ENCODE measurements around the gene ALAS1. TPM values are rescaled to one million over a fixed set of nuclear protein-coding genes. Genes with fewer than 3 reads are reported as not detected.

Gene ALAS1
- total RNA-seq, 2 donors from 2014 or later = 39.8 to 58.8 TPM

DNA sequence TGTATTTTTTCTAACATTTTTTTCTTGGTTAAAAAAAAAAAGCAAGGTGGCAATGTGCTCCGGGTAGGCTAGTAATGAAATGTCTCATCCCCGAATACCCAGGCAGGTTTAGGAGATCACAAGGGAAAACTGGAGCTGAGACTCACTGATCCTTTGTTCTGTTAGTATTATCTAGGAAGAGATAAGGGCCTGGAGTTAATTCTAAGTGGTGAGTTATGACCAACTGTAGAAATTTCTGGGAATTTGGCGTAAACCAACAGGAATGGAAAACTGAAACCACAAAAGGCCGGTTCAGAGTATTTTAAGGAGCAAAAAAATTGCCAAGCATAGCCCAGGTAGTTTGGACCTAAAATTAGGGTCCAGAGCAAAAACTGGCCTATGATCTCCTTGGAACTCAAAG lies 60.0 kb downstream of the ALAS1 start:
- TF ChIP-seq, protein P1, sequence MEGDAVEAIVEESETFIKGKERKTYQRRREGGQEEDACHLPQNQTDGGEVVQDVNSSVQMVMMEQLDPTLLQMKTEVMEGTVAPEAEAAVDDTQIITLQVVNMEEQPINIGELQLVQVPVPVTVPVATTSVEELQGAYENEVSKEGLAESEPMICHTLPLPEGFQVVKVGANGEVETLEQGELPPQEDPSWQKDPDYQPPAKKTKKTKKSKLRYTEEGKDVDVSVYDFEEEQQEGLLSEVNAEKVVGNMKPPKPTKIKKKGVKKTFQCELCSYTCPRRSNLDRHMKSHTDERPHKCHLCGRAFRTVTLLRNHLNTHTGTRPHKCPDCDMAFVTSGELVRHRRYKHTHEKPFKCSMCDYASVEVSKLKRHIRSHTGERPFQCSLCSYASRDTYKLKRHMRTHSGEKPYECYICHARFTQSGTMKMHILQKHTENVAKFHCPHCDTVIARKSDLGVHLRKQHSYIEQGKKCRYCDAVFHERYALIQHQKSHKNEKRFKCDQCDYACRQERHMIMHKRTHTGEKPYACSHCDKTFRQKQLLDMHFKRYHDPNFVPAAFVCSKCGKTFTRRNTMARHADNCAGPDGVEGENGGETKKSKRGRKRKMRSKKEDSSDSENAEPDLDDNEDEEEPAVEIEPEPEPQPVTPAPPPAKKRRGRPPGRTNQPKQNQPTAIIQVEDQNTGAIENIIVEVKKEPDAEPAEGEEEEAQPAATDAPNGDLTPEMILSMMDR (IDR thresholded peaks at IDR 0.05) = no peak
- TF ChIP-seq POLR2A (IDR thresholded peaks at IDR 0.05) (no peak), POLR2AphosphoS5 (IDR thresholded peaks at IDR 0.05) (no peak)
- WGBS = 65% methylated on average over 4 of the region's 4 CpGs
- Histone ChIP-seq H3K4me3 (no peak overlapping the region), H3K36me3 (peaks cover 15 to 45% of the 10 kb centered on the region in 2 donors), H3K27ac (no peak overlapping the region), H3K9me3 (no peaks in the 10 kb centered on the region), H3K4me1 (replicated peaks) (peaks cover 3% of the 10 kb centered on the region), H3K27me3 (replicated peaks; ENCODE audit: insufficient read depth) (no peaks in the 10 kb centered on the region)
- DNase-seq (ENCODE audit: low spot score) = no peak
- intact Hi-C loops (cut with DNase I) = no loop called here

DNA sequence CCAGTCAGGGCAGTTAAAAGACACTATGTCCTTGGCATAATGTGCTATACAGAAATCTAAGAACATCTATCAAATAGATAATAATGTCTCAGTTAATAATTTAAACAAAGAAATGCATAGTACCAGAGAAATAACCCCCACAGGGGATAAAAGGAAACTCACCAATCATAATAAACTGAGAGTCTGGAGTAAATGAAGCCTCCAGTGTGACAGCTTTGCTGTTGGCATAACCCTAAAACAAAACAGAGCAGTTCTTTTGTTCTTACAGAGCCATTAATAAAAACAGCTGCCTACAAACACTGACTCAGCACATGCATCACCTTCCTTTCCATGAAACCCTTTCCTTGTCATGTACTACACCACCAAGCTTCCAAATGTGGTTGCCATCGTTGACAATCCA lies 61.1 kb downstream of the ALAS1 start:
- TF ChIP-seq POLR2A (IDR thresholded peaks at IDR 0.05) (no peak), POLR2AphosphoS5 (IDR thresholded peaks at IDR 0.05) (no peak)
- TF ChIP-seq, protein P1 (IDR thresholded peaks at IDR 0.05) = no peak
- intact Hi-C loops (cut with DNase I) = no loop called here
- Histone ChIP-seq H3K27me3 (replicated peaks; ENCODE audit: insufficient read depth) (no peaks in the 10 kb centered on the region), H3K36me3 (peaks cover 15 to 45% of the 10 kb centered on the region in 2 donors), H3K4me3 (no peak overlapping the region), H3K9me3 (no peaks in the 10 kb centered on the region), H3K4me1 (replicated peaks) (peaks cover 13% of the 10 kb centered on the region), H3K27ac (no peak overlapping the region)
- 57% methylated on average over 1 of the region's 1 CpG for WGBS
- no peak for DNase-seq (ENCODE audit: low spot score)

DNA sequence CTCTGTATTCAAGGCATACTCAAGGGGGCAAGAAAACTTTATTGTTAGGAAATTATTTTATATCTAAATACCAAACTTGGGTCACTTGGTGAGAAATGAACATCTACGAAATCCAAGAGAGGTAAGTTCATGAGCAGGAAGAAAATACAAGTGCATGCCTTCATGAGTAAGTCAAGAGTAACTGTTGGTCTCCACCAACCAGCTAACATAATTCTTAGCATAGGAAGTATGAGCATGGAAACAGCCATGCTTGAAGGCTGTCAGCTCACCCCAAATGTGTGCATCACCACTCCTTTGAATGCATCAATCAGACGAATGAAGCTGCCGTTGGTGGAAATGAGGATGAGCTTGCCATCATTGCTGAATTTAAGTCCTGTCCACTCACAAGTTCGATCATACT lies 61.5 kb downstream of the ALAS1 start:
- TF ChIP-seq POLR2A (IDR thresholded peaks at IDR 0.05) (no peak), POLR2AphosphoS5 (IDR thresholded peaks at IDR 0.05) (no peak)
- TF ChIP-seq, protein P1 (IDR thresholded peaks at IDR 0.05) = no peak
- intact Hi-C loops (cut with DNase I) = no loop called here
- no peak overlapping the region for H3K4me3 ChIP-seq
- H3K9me3 ChIP-seq = no peaks in the 10 kb centered on the region
- no peaks in the 10 kb centered on the region for H3K27me3 ChIP-seq (replicated peaks; ENCODE audit: insufficient read depth)
- no peak overlapping the region for H3K27ac ChIP-seq
- 89% methylated on average over 4 of the region's 4 CpGs for WGBS
- no peak for DNase-seq (ENCODE audit: low spot score)
- peaks cover 13% of the 10 kb centered on the region for H3K4me1 ChIP-seq (replicated peaks)
- peaks cover 15 to 45% of the 10 kb centered on the region in 2 donors for H3K36me3 ChIP-seq

DNA sequence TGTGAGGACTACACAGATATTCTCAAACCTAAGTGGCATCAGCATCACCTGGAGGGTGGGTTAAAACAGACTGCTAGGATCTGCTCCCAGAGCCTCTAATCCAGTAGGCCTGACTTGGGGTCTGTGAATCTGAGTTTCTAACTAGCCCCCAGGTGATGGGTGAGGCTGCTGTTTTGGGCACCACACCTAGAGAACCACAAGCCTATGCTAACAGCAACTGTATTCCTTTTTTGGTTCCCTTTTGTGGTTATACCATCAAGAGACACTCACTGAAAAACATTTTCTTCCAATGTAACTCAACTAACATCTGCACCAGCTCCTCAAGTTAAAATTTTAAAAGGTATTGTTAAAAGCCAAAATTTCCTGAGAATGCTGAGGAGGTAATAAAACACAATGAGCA lies 64.5 kb downstream of the ALAS1 start:
- H3K4me1 ChIP-seq (replicated peaks) = peaks cover 13% of the 10 kb centered on the region
- peaks cover 9 to 30% of the 10 kb centered on the region in 2 donors for H3K36me3 ChIP-seq
- peak overlapping the region in 1 of 2 donors; percentile 40 for H3K27ac ChIP-seq
- intact Hi-C loops (cut with DNase I) = no loop called here
- DNase-seq (ENCODE audit: low spot score) = no peak
- no peaks in the 10 kb centered on the region for H3K27me3 ChIP-seq (replicated peaks; ENCODE audit: insufficient read depth)
- TF ChIP-seq, protein P1 (IDR thresholded peaks at IDR 0.05) = no peak
- TF ChIP-seq POLR2A (IDR thresholded peaks at IDR 0.05) (no peak), POLR2AphosphoS5 (IDR thresholded peaks at IDR 0.05) (no peak)
- H3K4me3 ChIP-seq = no peak overlapping the region
- no peaks in the 10 kb centered on the region for H3K9me3 ChIP-seq

Other genes starting within 250 kb of the ALAS1 start
- under 1 TPM; 0.41 to 0.97 TPM for gene GPR62, start 242.8 kb upstream of the ALAS1 start, total RNA-seq
- 10 to 100 TPM; 74.0 to 74.1 TPM for gene PCBP4, start 230.7 kb upstream of the ALAS1 start, total RNA-seq
- 100 to 1,000 TPM in 1 of 2 donors, 10 to 100 TPM in 1; 53.7 to 128 TPM for gene ABHD14B, start 224.1 kb upstream of the ALAS1 start, total RNA-seq
- 10 to 100 TPM; 55.3 to 58.5 TPM for gene ABHD14A, start 223.1 kb upstream of the ALAS1 start, total RNA-seq
- 10 to 100 TPM; 42.1 to 82.6 TPM for gene ACY1, start 214.6 kb upstream of the ALAS1 start, total RNA-seq
- 1,000 to 10,000 TPM; 1,249 to 2,015 TPM for gene RPL29, start 202.3 kb upstream of the ALAS1 start, total RNA-seq
- 10 to 100 TPM in 1 of 2 donors, 1 to 10 TPM in 1; 9.1 to 34.0 TPM for gene DUSP7, start 141.6 kb upstream of the ALAS1 start, total RNA-seq
- 1 to 10 TPM; 2.5 to 5.3 TPM for gene POC1A, start 43.7 kb upstream of the ALAS1 start, total RNA-seq
- under 1 TPM in 1 of 2 donors, not detected in 1; 0.17 TPM for gene TLR9, start 27.5 kb downstream of the ALAS1 start, total RNA-seq
- gene TWF2, start 41.0 kb downstream of the ALAS1 start, total RNA-seq = 10 to 100 TPM; 60.9 to 65.5 TPM
- 10 to 100 TPM; 22.4 to 33.2 TPM for gene PPM1M, start 47.6 kb downstream of the ALAS1 start, total RNA-seq
- gene WDR82, start 80.5 kb downstream of the ALAS1 start, total RNA-seq = 10 to 100 TPM; 52.4 to 86.9 TPM
- gene GLYCTK, start 89.7 kb downstream of the ALAS1 start, total RNA-seq = 10 to 100 TPM in 1 of 2 donors, 1 to 10 TPM in 1; 7.3 to 12.2 TPM
- gene DNAH1, start 118.2 kb downstream of the ALAS1 start, total RNA-seq = 10 to 100 TPM in 1 of 2 donors, 1 to 10 TPM in 1; 5.6 to 18.7 TPM
- gene BAP1, start 211.8 kb downstream of the ALAS1 start, total RNA-seq = 100 to 1,000 TPM in 1 of 2 donors, 10 to 100 TPM in 1; 70.1 to 107 TPM
- 100 to 1,000 TPM in 1 of 2 donors, 1 to 10 TPM in 1; 6.4 to 176 TPM for gene PHF7, start 212.5 kb downstream of the ALAS1 start, total RNA-seq
- 1 to 10 TPM; 3.5 to 7.6 TPM for gene SEMA3G, start 246.9 kb downstream of the ALAS1 start, total RNA-seq

Measured in prostate gland (tissue), 2 donors.